Upper lobe of left lung (tissue), 6 donors: ENCODE results near the gene REPIN1. TPM values are rescaled to one million over a fixed set of nuclear protein-coding genes. Genes with fewer than 3 reads are reported as not detected.

Experiments
- ATAC-seq, 2 donors: fragments of 200-7000 bp; cut with Tn5 transposase; one replicate each; pipeline ENCODE4 v1.9.1; 2022; ENCODE audit warnings: mild to moderate bottlenecking in 2 of 2, moderate library complexity in 2 of 2; ENCODE audit not compliant: low FRiP score in 2 of 2
- DNase-seq, 2 donors: peaks; one replicate each; pipeline ENCODE4 v3.0.0-alpha.2; 2019 to 2020
- H3K27ac ChIP-seq, 4 donors: fragments of 200-600 bp; sonication (generic); one replicate each; pipeline ENCODE4 v1.5.1; 2016 to 2019
- H3K27me3 ChIP-seq, 4 donors: fragments of 200-600 bp; sonication (generic); one replicate each; pipeline ENCODE4 v1.5.1; 2017 to 2019
- H3K36me3 ChIP-seq, 4 donors: fragments of 200-600 bp; sonication (generic); one replicate each; pipeline ENCODE4 v1.5.1; 2016 to 2019
- H3K4me1 ChIP-seq, 4 donors: fragments of 200-600 bp; sonication (generic); one replicate each; pipeline ENCODE4 v1.5.1; 2018 to 2019
- H3K4me3 ChIP-seq, 4 donors: fragments of 200-600 bp; sonication (generic); one replicate each; pipeline ENCODE4 v1.5.1; 2017 to 2019; ENCODE audit warnings: mild to moderate bottlenecking in 2 of 4, moderate library complexity in 1 of 4
- H3K9me3 ChIP-seq, 4 donors: fragments of 200-600 bp; sonication (generic); one replicate each; pipeline ENCODE4 v1.5.1; 2018 to 2019
- EP300 ChIP-seq, 4 donors: sonication (generic); formaldehyde crosslinking; IDR thresholded peaks; one replicate each; pipeline ENCODE4 v1.5.1; 2017; ENCODE audit warnings: antibody characterized with exemption in 4 of 4, control low read depth in 2 of 4
- POLR2A ChIP-seq, 4 donors: fragments of 450-650 bp; IDR thresholded peaks; one replicate each; pipeline ENCODE4 v1.5.1; 2016 to 2017; ENCODE audit warnings: antibody characterized with exemption in 4 of 4, mild to moderate bottlenecking in 2 of 4
- POLR2AphosphoS5 ChIP-seq, 2 donors: sonication (generic); formaldehyde crosslinking; IDR thresholded peaks; one replicate each; pipeline ENCODE4 v1.5.1; 2017; ENCODE audit warnings: antibody characterized with exemption in 2 of 2
- WGBS, 2 donors: methylation state at CpG; one replicate each; pipeline ENCODE4 v1.1.5; 2017 to 2018; 5-methylcytosine and 5-hydroxymethylcytosine counted together
- total RNA-seq, 6 donors: library from RNA; depleted of rRNA in 4 of 6; stranded (reverse); fragments of >200 nt in 4 of 6; gene quantifications; one replicate each; pipeline versions ENCODE4 v1.1.0 to v1.2.1, GENCODE V29; 2016 to 2021
- TF ChIP-seq, protein P1 (sequence below), 6 experiments: fragments of 450-650 bp in 4 of 6; fragments of 200-600 bp in 2 of 6; sonication (generic) in 2 of 6; IDR thresholded peaks; one replicate each; pipeline ENCODE4 v1.5.1; 2016 to 2019; ENCODE audit warnings: antibody characterized with exemption in 6 of 6
- donor health status: DM: no; HTN: no; CAD: no; lungs with moderate emphysema.
- donor health status: DM: no; HTN: yes; CAD: no; lungs with severe emphysema.

The REPIN1 gene
- total RNA-seq, 6 donors from 2014 or later = 65.2 to 125 (median 105) TPM

- DNase-seq (no peak), ATAC-seq (no peak)
- WGBS, 2 donors = 87 to 92% methylated on average over 25 to 27 of the region's 27 CpGs
- Histone ChIP-seq H3K27ac (no peak overlapping the region), H3K27me3 (no peaks in the 10 kb centered on the region), H3K4me1 (no peaks in the 10 kb centered on the region), H3K36me3 (peaks cover 0 to 23% (median 13%) of the 10 kb centered on the region in 4 donors), H3K9me3 (no peaks in the 10 kb centered on the region), H3K4me3 (no peak overlapping the region)
- TF ChIP-seq POLR2AphosphoS5 (IDR thresholded peaks at IDR 0.05) (no peak), POLR2A (IDR thresholded peaks at IDR 0.05) (no peak), EP300 (IDR thresholded peaks at IDR 0.05) (no peak)
- TF ChIP-seq, protein P1, sequence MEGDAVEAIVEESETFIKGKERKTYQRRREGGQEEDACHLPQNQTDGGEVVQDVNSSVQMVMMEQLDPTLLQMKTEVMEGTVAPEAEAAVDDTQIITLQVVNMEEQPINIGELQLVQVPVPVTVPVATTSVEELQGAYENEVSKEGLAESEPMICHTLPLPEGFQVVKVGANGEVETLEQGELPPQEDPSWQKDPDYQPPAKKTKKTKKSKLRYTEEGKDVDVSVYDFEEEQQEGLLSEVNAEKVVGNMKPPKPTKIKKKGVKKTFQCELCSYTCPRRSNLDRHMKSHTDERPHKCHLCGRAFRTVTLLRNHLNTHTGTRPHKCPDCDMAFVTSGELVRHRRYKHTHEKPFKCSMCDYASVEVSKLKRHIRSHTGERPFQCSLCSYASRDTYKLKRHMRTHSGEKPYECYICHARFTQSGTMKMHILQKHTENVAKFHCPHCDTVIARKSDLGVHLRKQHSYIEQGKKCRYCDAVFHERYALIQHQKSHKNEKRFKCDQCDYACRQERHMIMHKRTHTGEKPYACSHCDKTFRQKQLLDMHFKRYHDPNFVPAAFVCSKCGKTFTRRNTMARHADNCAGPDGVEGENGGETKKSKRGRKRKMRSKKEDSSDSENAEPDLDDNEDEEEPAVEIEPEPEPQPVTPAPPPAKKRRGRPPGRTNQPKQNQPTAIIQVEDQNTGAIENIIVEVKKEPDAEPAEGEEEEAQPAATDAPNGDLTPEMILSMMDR (IDR thresholded peaks at IDR 0.05) = no peak
Measured at GRCh38 chr7:150398108-150398964, 29.7 kb downstream of the REPIN1 start.

DNA sequence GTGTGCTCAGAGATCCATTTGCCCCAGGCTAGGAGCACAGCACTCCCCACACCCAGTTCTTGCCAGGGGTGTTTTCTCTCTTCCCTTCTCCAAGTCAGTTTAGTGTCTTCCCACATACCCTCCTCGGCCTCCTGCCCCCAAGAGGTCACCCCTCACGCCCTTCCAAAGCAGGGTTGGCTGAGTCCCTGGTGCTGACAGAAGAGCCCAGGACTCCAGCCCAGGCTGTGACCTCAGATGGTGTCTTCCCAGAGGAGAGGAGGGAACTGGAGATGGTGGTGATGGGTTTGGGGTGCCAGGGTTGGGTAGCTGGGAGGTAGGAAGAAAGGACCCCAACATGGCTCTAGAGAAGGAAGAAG lies 30.3 kb downstream of the REPIN1 start:
- peak in 1 of 2 donors; percentile 12 for DNase-seq

DNA sequence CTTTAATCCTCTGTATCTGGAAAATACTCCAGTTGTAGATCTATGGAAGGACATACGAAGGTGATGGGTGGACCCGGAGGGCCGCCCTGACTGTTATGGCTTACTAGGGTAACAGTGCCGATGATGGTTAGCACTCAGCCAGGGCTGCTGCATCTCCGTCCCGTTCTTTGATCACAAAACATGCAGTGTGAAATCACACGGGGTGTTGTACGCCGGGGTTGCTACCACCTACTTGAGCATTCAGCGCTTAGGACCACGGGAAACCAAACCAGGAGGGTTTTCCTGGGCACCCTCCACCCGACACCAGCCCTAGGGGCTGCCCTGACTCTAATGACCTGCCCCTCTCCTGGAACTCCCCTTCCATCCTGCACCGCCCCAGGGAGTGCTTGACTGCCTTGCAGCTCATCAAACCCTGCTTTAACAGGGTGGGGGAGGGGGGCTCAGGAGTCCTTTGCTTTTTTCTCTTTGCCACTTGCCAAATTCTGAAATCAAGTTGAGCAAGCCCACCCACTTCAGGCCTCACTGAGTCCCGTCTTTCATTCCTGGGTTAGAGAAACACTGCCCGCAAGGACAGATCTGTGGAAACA lies 30.9 kb downstream of the REPIN1 start:
- 86 to 89% methylated on average over 15 of the region's 15 CpGs for whole genome bisulfite sequencing, 2 donors
- peaks cover 0 to 23% (median 13%) of the 10 kb centered on the region in 4 donors for H3K36me3 ChIP-seq
- no peak overlapping the region for H3K27ac ChIP-seq
- DNase-seq (peak in 1 of 2 donors; percentile 10), ATAC-seq (no peak)
- no peaks in the 10 kb centered on the region for H3K27me3 ChIP-seq
- TF ChIP-seq, protein P1 (IDR thresholded peaks at IDR 0.05) = no peak
- no peak for TF ChIP-seq POLR2AphosphoS5 (IDR thresholded peaks at IDR 0.05)
- TF ChIP-seq POLR2A (IDR thresholded peaks at IDR 0.05) = no peak
- TF ChIP-seq EP300 (IDR thresholded peaks at IDR 0.05) = no peak
- H3K4me3 ChIP-seq = no peak overlapping the region
- H3K9me3 ChIP-seq = no peaks in the 10 kb centered on the region
- peaks cover 8 to 11% (median 10%) of the 10 kb centered on the region in 4 donors for H3K4me1 ChIP-seq

More for the DNA sequence above, 30.3 kb downstream of the REPIN1 start:
- peaks cover 3 to 6% (median 4%) of the 10 kb centered on the region in 4 donors for H3K4me1 ChIP-seq
- no peak for TF ChIP-seq POLR2A (IDR thresholded peaks at IDR 0.05)
- TF ChIP-seq EP300 (IDR thresholded peaks at IDR 0.05) = no peak
- TF ChIP-seq, protein P1 (IDR thresholded peaks at IDR 0.05) = no peak
- TF ChIP-seq POLR2AphosphoS5 (IDR thresholded peaks at IDR 0.05) = no peak
- no peaks in the 10 kb centered on the region for H3K27me3 ChIP-seq
- peaks cover 0 to 23% (median 13%) of the 10 kb centered on the region in 4 donors for H3K36me3 ChIP-seq
- no peak overlapping the region for H3K27ac ChIP-seq
- 50 to 54% methylated on average over 2 of the region's 2 CpGs for WGBS, 2 donors
- H3K4me3 ChIP-seq = no peak overlapping the region
- H3K9me3 ChIP-seq = no peaks in the 10 kb centered on the region
- ATAC-seq = no peak

GRCh38 chr7:150400008-150400787 lies 31.6 kb downstream of the REPIN1 start:
- peak in 1 of 2 donors; percentile 20 for DNase-seq
- H3K4me1 ChIP-seq = peaks cover 8 to 15% (median 10%) of the 10 kb centered on the region in 4 donors
- no peaks in the 10 kb centered on the region for H3K9me3 ChIP-seq
- TF ChIP-seq, protein P1 (IDR thresholded peaks at IDR 0.05) = no peak
- TF ChIP-seq POLR2AphosphoS5 (IDR thresholded peaks at IDR 0.05) (no peak), POLR2A (IDR thresholded peaks at IDR 0.05) (no peak), EP300 (IDR thresholded peaks at IDR 0.05) (no peak)
- H3K27ac ChIP-seq = no peak overlapping the region
- peaks cover 0 to 23% (median 13%) of the 10 kb centered on the region in 4 donors for H3K36me3 ChIP-seq
- 80 to 85% methylated on average over 11 of the region's 11 CpGs for WGBS, 2 donors
- no peaks in the 10 kb centered on the region for H3K27me3 ChIP-seq
- no peak overlapping the region for H3K4me3 ChIP-seq
- ATAC-seq = no peak
